Endometrial microvascular endothelial cells (primary cell): ENCODE data around the gene OSBPL3. TPM values are rescaled to one million over a fixed set of nuclear protein-coding genes. Genes with fewer than 3 reads are reported as not detected.
"Not testable (repeated sequence)": the region's sequence is repeated elsewhere in the genome, so short reads cannot be mapped to it uniquely, and the experiment has no call there.

Experiments used
- in situ Hi-C: cut with HindIII; loops from 2 replicates; pipeline ENCODE4 v1.10.0; 2017; ENCODE audit warnings: low sequenced_read_pairs, low pct_unique_long_range_greater_than_20kb; ENCODE audit errors: inconsistent ontology term
- total RNA-seq: library from RNA; depleted of rRNA; stranded (reverse); fragments of >200 nt; gene quantifications from one replicate; pipeline ENCODE4 v1.2.3, GENCODE V29; 2015; ENCODE audit errors: inconsistent ontology term

The OSBPL3 gene
- total RNA-seq: 20.3 TPM

GRCh38 chr7:24979863-24980533, at the start of gene OSBPL3:
Gene OSBPL3 (minus strand): TSS chr7:24980178. CDS start chr7:24892472, 87,706 bp downstream.
- in situ Hi-C loops: no loop called here

GRCh38 chr7:25029075-25029474, 49.1 kb upstream of the OSBPL3 start:
- in situ Hi-C loops: no loop called here

DNA sequence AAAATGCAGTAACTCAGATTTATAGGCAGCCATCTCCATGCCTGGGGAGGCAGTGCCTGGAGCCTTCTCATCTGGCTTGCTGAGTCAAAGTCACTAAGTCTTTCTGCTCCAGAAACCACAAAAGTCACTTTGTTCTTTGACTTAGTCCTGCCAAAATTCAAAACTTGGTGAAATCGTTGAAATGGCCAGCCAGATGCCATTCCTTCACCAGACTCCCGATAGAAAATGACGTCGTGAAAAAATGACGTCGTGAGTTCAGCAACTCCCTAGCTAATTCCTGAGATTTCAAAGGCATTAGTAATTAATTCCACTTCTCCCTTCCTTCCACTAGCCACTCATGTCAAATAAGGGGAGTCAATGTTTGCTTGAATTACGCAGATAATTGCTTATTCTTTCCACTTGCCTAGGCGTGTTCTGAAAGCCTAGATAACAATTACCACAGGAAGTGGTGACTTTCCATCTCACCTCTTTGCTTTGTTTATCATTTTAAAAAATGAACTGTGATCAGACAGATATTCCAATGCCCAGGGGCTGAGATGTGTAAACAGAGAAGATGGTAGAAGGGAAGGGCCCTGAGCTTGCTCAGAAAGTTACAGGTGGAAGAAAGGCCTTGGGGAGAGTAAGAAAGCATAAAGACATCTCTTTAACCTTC, 48.5 kb upstream of the OSBPL3 start:
- in situ Hi-C loops: no loop called here

- in situ Hi-C loops: no loop called here
These were observed 46.2 kb upstream of the OSBPL3 start for GRCh38 chr7:25026156-25026555.

- in situ Hi-C loops: no loop called here
These were observed 45.3 kb upstream of the OSBPL3 start for GRCh38 chr7:25025218-25025671.

- in situ Hi-C loops: no loop called here
These were observed 44.1 kb upstream of the OSBPL3 start for GRCh38 chr7:25024066-25024465.

- in situ Hi-C loops: not testable (repeated sequence)
These were observed 37.7 kb upstream of the OSBPL3 start for GRCh38 chr7:25017671-25018070.

GRCh38 chr7:25014756-25015155, 34.8 kb upstream of the OSBPL3 start:
- in situ Hi-C loops: no loop called here

- in situ Hi-C loops: not testable (repeated sequence)
These were observed 32.7 kb upstream of the OSBPL3 start for GRCh38 chr7:25012710-25013109.

GRCh38 chr7:25012254-25012653, 32.3 kb upstream of the OSBPL3 start:
- in situ Hi-C loops: no loop called here

DNA sequence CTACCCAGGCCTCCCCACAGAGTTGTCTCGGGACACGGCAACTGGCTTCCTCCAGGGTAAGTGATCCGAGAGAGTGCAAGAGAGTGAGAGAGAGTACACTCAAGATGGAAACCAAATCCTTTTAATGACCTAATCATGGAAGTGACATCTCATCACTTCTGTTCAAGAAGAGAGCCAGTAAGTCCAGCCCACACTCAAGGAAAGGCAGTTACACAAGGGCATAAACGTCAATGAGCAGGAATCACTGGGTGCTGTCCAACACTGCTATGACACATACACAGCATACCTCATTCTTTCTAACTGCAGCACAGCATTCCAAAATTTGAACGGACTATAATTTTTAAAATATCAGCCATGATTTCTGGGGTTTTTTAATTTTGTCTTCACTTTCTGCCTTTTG, 29.3 kb upstream of the OSBPL3 start:
- in situ Hi-C loops: no loop called here

- in situ Hi-C loops: no loop called here
These were observed 27.7 kb upstream of the OSBPL3 start for GRCh38 chr7:25007668-25008067.

DNA sequence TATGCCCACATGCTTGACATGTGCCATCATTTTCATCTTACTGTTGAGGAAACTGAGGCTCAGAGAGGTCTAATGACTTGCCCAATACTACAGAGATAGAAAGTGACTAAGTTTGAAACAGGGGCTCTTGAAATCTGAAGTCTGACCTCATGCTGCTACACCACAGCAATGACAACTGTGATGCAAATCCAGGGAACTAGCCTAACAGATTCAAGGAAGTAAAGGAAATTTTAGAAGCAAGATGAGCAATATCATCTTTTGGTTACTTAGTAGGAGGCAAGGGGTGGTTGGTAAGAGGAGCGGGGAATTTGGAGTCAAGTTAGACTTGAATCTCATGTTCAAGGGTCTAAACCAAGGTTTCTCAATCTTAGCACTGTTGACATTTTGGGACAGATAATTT, 26.3 kb upstream of the OSBPL3 start:
- in situ Hi-C loops: no loop called here

DNA sequence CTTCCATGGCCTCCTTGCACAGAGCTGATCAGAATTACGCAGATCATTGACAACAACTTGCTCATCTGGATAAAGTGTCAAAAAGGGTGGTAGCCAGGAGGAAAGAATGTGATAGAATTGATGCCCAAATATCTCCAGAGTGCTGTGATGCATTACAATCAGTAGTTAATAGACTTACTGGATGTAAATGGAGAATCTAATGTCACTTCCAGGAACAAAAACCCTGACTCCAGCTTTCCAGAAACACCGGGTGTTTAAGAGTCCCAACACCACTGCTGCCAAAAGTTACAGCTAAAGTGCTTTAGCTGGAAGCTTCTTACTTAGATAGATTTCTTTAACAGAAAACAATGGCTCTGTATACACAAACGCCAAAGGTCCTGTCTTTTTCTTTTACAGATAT, 25.7 kb upstream of the OSBPL3 start:
- in situ Hi-C loops: no loop called here

GRCh38 chr7:25002786-25003185, 22.8 kb upstream of the OSBPL3 start:
- in situ Hi-C loops: no loop called here

DNA sequence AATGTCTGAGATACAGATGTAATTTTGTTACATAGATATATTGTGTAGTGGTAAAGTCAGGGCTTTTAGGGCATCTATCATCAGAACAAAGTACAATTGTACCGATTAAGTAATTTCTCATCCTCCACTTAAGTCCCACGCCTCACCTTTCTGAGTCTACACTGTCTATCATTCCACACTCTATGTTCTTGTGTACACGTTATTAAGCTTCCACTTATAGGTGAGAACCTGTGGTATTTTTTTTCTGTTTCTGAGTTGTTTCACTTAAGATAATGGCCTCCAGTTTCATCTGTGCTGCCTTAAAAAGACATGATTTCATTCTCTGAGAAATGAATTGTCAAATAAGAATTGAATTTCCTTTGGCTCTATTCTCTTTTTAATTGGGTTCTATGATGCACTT, 15.5 kb upstream of the OSBPL3 start:
- in situ Hi-C loops: no loop called here

GRCh38 chr7:24992314-24992713, 12.3 kb upstream of the OSBPL3 start:
- in situ Hi-C loops: no loop called here

DNA sequence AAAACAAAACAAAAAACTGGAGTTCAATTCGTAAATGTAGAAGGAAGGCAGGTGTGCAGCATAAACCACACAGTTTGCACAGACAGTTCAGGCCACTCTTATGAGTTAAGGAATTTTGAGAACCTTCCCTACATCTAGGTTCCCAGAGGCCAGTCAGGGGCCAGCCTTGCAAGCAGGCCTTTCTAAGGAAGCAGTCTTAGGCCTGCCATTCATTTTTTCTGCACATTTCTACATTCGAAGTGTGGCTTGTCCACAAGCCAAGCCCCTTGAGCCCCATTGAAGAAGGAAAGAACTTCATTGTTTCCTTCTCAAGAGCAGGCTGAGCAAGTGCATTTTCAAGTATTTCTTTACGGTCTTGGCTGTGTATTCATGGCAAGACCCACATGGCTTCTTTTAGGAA, 11.4 kb upstream of the OSBPL3 start:
- in situ Hi-C loops: no loop called here

GRCh38 chr7:24987331-24987842, 7.4 kb upstream of the OSBPL3 start:
- in situ Hi-C loops: no loop called here

DNA sequence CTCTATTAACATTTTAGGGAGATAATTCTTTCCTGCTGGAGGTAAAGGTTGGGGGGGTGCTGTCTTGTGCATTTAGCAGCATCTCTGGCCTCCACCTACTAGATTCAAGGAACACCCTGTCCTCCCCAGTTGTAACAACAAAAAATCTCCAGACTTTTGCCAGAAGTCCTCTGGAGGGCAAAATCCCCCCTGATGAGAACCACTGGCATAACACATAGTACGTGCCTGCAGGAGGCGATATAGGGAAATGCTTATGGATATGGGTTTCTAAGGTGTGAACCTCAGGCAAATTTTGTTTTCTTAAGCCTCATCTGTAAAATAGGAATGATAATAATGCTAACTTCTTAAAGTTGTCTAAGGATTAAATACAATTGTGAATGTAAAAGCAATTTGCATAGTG, 2.9 kb upstream of the OSBPL3 start:
- in situ Hi-C loops: no loop called here
